Right lobe of liver (tissue), 4 donors: ENCODE data around the gene B4GALT5.

Experiments used
- CTCF ChIP-seq, 4 donors: fragments of 200-600 bp in 3 of 4; fragments of 450-650 bp in 1 of 4; IDR thresholded peaks; one replicate each; pipeline versions ENCODE4 v1.5.1 to v1.8.0; 2016 to 2022; ENCODE audit warnings: antibody characterized with exemption in 4 of 4, mild to moderate bottlenecking in 2 of 4
- POLR2A ChIP-seq: fragments of 450-650 bp; IDR thresholded peaks from one replicate; pipeline ENCODE4 v1.6.1; 2017; ENCODE audit warnings: antibody characterized with exemption, mild to moderate bottlenecking
- donor health status: DM: no; HTN: no; CAD: no.
- donor health status: DM: no; HTN: no; CAD: no.
- donor health status: DM: no; HTN: yes; CAD: no.

- no peak for TF ChIP-seq CTCF (IDR thresholded peaks at IDR 0.05)
- no peak for TF ChIP-seq POLR2A
Measured at GRCh38 chr20:49675368-49676151, 38.1 kb downstream of the B4GALT5 start.
